PC-3 (cell line): ENCODE results near the gene MIS18BP1. TPM values are rescaled to one million over a fixed set of nuclear protein-coding genes. Genes with fewer than 3 reads are reported as not detected.

Experiments used
- ATAC-seq: fragments of 200-7000 bp; cut with Tn5 transposase; 2 replicates; pipeline ENCODE4 v1.9.1; 2020; ENCODE audit warnings: mild to moderate bottlenecking, moderate library complexity
- BruUV-seq: library from RNA; stranded (reverse); fragments of 400-500 nt; replicated peaks from 2 replicates; lab custom pipeline; 2021; lab: Mats Ljungman, UMichigan
- CTCF ChIA-PET: fragments of 300-600 bp; sonication (Branson Sonifier 250); formaldehyde crosslinking; loops from one replicate; lab custom pipeline; 2022; ENCODE audit warnings: antibody characterized with exemption; lab: Charles Lee
- POLR2A ChIA-PET: fragments of 300-600 bp; sonication (Branson Sonifier 250); formaldehyde crosslinking; loops from one replicate; lab custom pipeline; 2022; ENCODE audit warnings: antibody characterized with exemption; ENCODE audit not compliant: unreplicated experiment; lab: Charles Lee
- DNase-seq: peaks from one replicate; pipeline ENCODE4 v3.0.0-alpha.2; 2015
- H2AFZ ChIP-seq: fragments of 300-600 bp; sonication (generic); 2 replicates; pipeline ENCODE4 v1.6.0; 2016; ENCODE audit warnings: antibody characterized with exemption, low read length
- H3F3A ChIP-seq: fragments of 300-600 bp; sonication (generic); one replicate; pipeline ENCODE4 v1.6.0; 2017; ENCODE audit warnings: antibody characterized with exemption, low read length, control low read depth, mild to moderate bottlenecking; ENCODE audit not compliant: unreplicated experiment
- H3K27ac ChIP-seq: fragments of 300-600 bp; sonication (generic); 2 replicates; pipeline ENCODE4 v1.5.1; 2016; ENCODE audit warnings: mild to moderate bottlenecking, low read length
- H3K27me3 ChIP-seq: fragments of 300-600 bp; sonication (generic); 2 replicates; pipeline ENCODE4 v1.6.1; 2016; ENCODE audit warnings: low read length, mixed read lengths
- H3K36me3 ChIP-seq: fragments of 300-600 bp; sonication (generic); 2 replicates; pipeline ENCODE4 v1.6.1; 2016; ENCODE audit warnings: low read depth, mixed run types, low read length, mixed read lengths
- H3K4me1 ChIP-seq: fragments of 300-600 bp; sonication (generic); 2 replicates; pipeline ENCODE4 v1.5.1; 2016; ENCODE audit warnings: low read length; ENCODE audit not compliant: insufficient read depth
- H3K4me2 ChIP-seq: fragments of 300-600 bp; sonication (generic); 2 replicates; pipeline ENCODE4 v1.6.0; 2016; ENCODE audit warnings: low read length
- H3K4me3 ChIP-seq: fragments of 300-600 bp; sonication (generic); 2 replicates; pipeline ENCODE4 v1.5.1; 2016; ENCODE audit warnings: mild to moderate bottlenecking, low read length, mixed read lengths
- H3K79me2 ChIP-seq: fragments of 300-600 bp; sonication (generic); 2 replicates; pipeline ENCODE4 v1.6.1; 2017; ENCODE audit warnings: low read length, mixed read lengths
- H3K9ac ChIP-seq: fragments of 300-600 bp; sonication (generic); 2 replicates; pipeline ENCODE4 v1.6.0; 2016; ENCODE audit warnings: mild to moderate bottlenecking, low read length
- H3K9me2 ChIP-seq: fragments of 300-600 bp; sonication (generic); replicated peaks from 2 replicates; pipeline ENCODE4 v1.6.1; 2016; ENCODE audit warnings: mixed run types, low read length, mixed read lengths
- H3K9me3 ChIP-seq: fragments of 300-600 bp; sonication (generic); 2 replicates; pipeline ENCODE4 v1.6.1; 2016; ENCODE audit warnings: low read length, mixed read lengths
- H4K20me1 ChIP-seq: fragments of 300-600 bp; sonication (generic); 2 replicates; pipeline ENCODE4 v1.6.1; 2016; ENCODE audit warnings: low read length, mixed read lengths
- CTCF ChIP-seq: fragments of 300-600 bp; sonication (generic); conservative IDR thresholded peaks from 2 replicates; pipeline ENCODE4 v1.5.1; 2017; ENCODE audit warnings: antibody characterized with exemption, low read depth, mild to moderate bottlenecking, low read length
- EZH2 ChIP-seq: fragments of 300-600 bp; sonication (generic); IDR thresholded peaks from one replicate; pipeline ENCODE4 v1.6.1; 2017; ENCODE audit warnings: antibody characterized with exemption, mild to moderate bottlenecking, low read length; ENCODE audit not compliant: unreplicated experiment
- EZH2phosphoT487 ChIP-seq: fragments of 300-600 bp; sonication (generic); IDR thresholded peaks from 2 replicates; pipeline ENCODE4 v1.6.1; 2018; ENCODE audit warnings: mild to moderate bottlenecking, antibody characterized with exemption, low read length, borderline replicate concordance
- intact Hi-C: fragments of 100-400 bp; cut with micrococcal nuclease; formaldehyde crosslinking; loops from 2 replicates; pipeline ENCODE4 v1.9.0; 2023
- total RNA-seq: library from RNA; depleted of rRNA; stranded (reverse); fragments of >200 nt; gene quantifications from 2 replicates; pipeline ENCODE4 v1.2.3, GENCODE V29; 2014

Gene MIS18BP1
- total RNA-seq, 1 experiment from 2014 or later: 42.3 TPM

- Histone ChIP-seq H2AFZ (no peak overlapping the region), H3K9me3 (no peaks in the 10 kb centered on the region), H3K4me1 (no peaks in the 10 kb centered on the region), H3K27me3 (no peaks in the 10 kb centered on the region), H3K36me3 (peaks cover 4% of the 10 kb centered on the region; the same call in 1 of the 2 replicates), H3K4me3 (no peak overlapping the region), H3F3A (no peaks in the 10 kb centered on the region), H3K9ac (no peak overlapping the region), H3K4me2 (no peak overlapping the region), H3K27ac (no peak overlapping the region), H3K79me2 (no peaks in the 10 kb centered on the region), H3K9me2 (no peaks in the 10 kb centered on the region), H4K20me1 (no peaks in the 10 kb centered on the region)
- ATAC-seq (no peak), DNase-seq (peak; percentile 27)
- ChIA-PET CTCF (no interaction called here), POLR2A (no interaction called here)
- intact Hi-C loops: loop anchor here (5.0 kb wide), 1 partner anchor 69 kb away; no protein-coding TSS in a partner anchor
- BruUV-seq: no TSS peak
- TF ChIP-seq CTCF (no peak), EZH2 (no peak)
These were observed 54.5 kb downstream of the MIS18BP1 start for GRCh38 chr14:45198551-45198950.

GRCh38 chr14:45194964-45195363 is 58.0 kb downstream of the MIS18BP1 start:
- ChIA-PET POLR2A (no interaction called here), CTCF (no interaction called here)
- no peak for ATAC-seq
- Histone ChIP-seq H3K36me3 (no peaks in the 10 kb centered on the region; the same call in 1 of the 2 replicates), H3K4me3 (no peak overlapping the region), H4K20me1 (no peaks in the 10 kb centered on the region), H3K79me2 (no peaks in the 10 kb centered on the region), H3K9me2 (no peaks in the 10 kb centered on the region), H3K4me1 (no peaks in the 10 kb centered on the region), H3K27ac (no peak overlapping the region), H3K9ac (no peak overlapping the region), H3K9me3 (no peaks in the 10 kb centered on the region), H3K4me2 (no peak overlapping the region), H3K27me3 (no peaks in the 10 kb centered on the region), H2AFZ (no peak overlapping the region), H3F3A (no peaks in the 10 kb centered on the region)
- intact Hi-C loops: loop anchor here (5.0 kb wide), 1 partner anchor 72 kb away; no protein-coding TSS in a partner anchor
- DNase-seq: no peak
- no TSS peak for BruUV-seq
- TF ChIP-seq CTCF: no peak
- no peak for TF ChIP-seq EZH2
- no peak for TF ChIP-seq EZH2phosphoT487

- Histone ChIP-seq H2AFZ (no peak overlapping the region), H3K4me1 (peaks cover 17% of the 10 kb centered on the region), H4K20me1 (no peaks in the 10 kb centered on the region), H3K9me3 (no peaks in the 10 kb centered on the region), H3K4me3 (no peak overlapping the region), H3K36me3 (peaks cover 8% of the 10 kb centered on the region), H3K4me2 (no peak overlapping the region), H3K9ac (no peak overlapping the region), H3K27me3 (no peaks in the 10 kb centered on the region), H3F3A (no peaks in the 10 kb centered on the region), H3K79me2 (no peaks in the 10 kb centered on the region), H3K9me2 (no peaks in the 10 kb centered on the region), H3K27ac (no peak overlapping the region)
- no TSS peak for BruUV-seq
- ATAC-seq (no peak), DNase-seq (no peak)
- POLR2A ChIA-PET: no interaction called here
- CTCF ChIA-PET: no interaction called here
- TF ChIP-seq CTCF (no peak), EZH2 (no peak), EZH2phosphoT487 (no peak)
- intact Hi-C loops: no loop called here
These were observed 67.7 kb downstream of the MIS18BP1 start for GRCh38 chr14:45185100-45185814.
